ENCODE results near the gene PTPN2. TPM values are rescaled to one million over a fixed set of nuclear protein-coding genes. Genes with fewer than 3 reads are reported as not detected.

The PTPN2 gene
- total and polyA plus RNA-seq, 4 donors, result 47.8 to 79.9 (median 64.3) TPM

GRCh38 chr18:12823892-12824291 is 60.1 kb downstream of the PTPN2 start:
- Histone ChIP-seq H3K27ac (ENCODE audit: low read depth in 1 of 2, low read length in 1 of 2) (no peak overlapping the region), H3K27me3 (ENCODE audit: control insufficient read depth in 3 of 3, insufficient read depth in 3 of 3, low read length in 2 of 3) (no peaks in the 10 kb centered on the region), H3K36me3 (ENCODE audit: control insufficient read depth in 4 of 4, insufficient read depth in 4 of 4, low read length in 4 of 4) (peaks cover 7 to 27% (median 17%) of the 10 kb centered on the region in 4 donors), H3K9me3 (ENCODE audit: control insufficient read depth in 4 of 4, insufficient read depth in 3 of 4, low read length in 3 of 4) (peaks cover 0 to 3% (median under 1%) of the 10 kb centered on the region in 4 donors), H3K4me1 (ENCODE audit: control insufficient read depth in 5 of 5, insufficient read depth in 5 of 5, low read length in 5 of 5) (peaks cover 0 to 11% (median 3%) of the 10 kb centered on the region in 5 donors), H3K9ac (ENCODE audit: insufficient read depth in 1 of 2, low read length in 2 of 2) (no peak overlapping the region), H3K4me3 (no peak overlapping the region)
- 94 to 99% methylated on average over 2 of the region's 2 CpGs for WGBS, 2 donors
- TF ChIP-seq, protein P1, sequence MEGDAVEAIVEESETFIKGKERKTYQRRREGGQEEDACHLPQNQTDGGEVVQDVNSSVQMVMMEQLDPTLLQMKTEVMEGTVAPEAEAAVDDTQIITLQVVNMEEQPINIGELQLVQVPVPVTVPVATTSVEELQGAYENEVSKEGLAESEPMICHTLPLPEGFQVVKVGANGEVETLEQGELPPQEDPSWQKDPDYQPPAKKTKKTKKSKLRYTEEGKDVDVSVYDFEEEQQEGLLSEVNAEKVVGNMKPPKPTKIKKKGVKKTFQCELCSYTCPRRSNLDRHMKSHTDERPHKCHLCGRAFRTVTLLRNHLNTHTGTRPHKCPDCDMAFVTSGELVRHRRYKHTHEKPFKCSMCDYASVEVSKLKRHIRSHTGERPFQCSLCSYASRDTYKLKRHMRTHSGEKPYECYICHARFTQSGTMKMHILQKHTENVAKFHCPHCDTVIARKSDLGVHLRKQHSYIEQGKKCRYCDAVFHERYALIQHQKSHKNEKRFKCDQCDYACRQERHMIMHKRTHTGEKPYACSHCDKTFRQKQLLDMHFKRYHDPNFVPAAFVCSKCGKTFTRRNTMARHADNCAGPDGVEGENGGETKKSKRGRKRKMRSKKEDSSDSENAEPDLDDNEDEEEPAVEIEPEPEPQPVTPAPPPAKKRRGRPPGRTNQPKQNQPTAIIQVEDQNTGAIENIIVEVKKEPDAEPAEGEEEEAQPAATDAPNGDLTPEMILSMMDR (IDR thresholded peaks at IDR 0.05; ENCODE audit: control extremely low read depth, extremely low read depth), result no peak
- no peak for ATAC-seq (ENCODE audit: insufficient read depth, low FRiP score)
- DNase-seq, result no peak

- WGBS, 2 donors, result 85 to 86% methylated on average over 3 of the region's 3 CpGs
- H3K4me3 ChIP-seq, result no peak overlapping the region
- H3K27ac ChIP-seq (ENCODE audit: low read depth in 1 of 2, low read length in 1 of 2), result no peak overlapping the region
- no peaks in the 10 kb centered on the region for H3K9me3 ChIP-seq (ENCODE audit: control insufficient read depth in 4 of 4, insufficient read depth in 3 of 4, low read length in 3 of 4)
- DNase-seq (no peak), ATAC-seq (ENCODE audit: insufficient read depth, low FRiP score) (no peak)
- peaks cover 7 to 27% (median 8%) of the 10 kb centered on the region in 4 donors for H3K36me3 ChIP-seq (ENCODE audit: control insufficient read depth in 4 of 4, insufficient read depth in 4 of 4, low read length in 4 of 4)
- no peaks in the 10 kb centered on the region for H3K27me3 ChIP-seq (ENCODE audit: control insufficient read depth in 3 of 3, insufficient read depth in 3 of 3, low read length in 2 of 3)
- peaks cover 0 to 11% (median 3%) of the 10 kb centered on the region in 5 donors for H3K4me1 ChIP-seq (ENCODE audit: control insufficient read depth in 5 of 5, insufficient read depth in 5 of 5, low read length in 5 of 5)
- no peak overlapping the region for H3K9ac ChIP-seq (ENCODE audit: insufficient read depth in 1 of 2, low read length in 2 of 2)
- TF ChIP-seq, protein P1 (IDR thresholded peaks at IDR 0.05; ENCODE audit: control extremely low read depth, extremely low read depth), result no peak
Observed at GRCh38 chr18:12821408-12821807, 62.6 kb downstream of the PTPN2 start.

GRCh38 chr18:12820506-12820905 is 63.5 kb downstream of the PTPN2 start:
- TF ChIP-seq, protein P1 (IDR thresholded peaks at IDR 0.05; ENCODE audit: control extremely low read depth, extremely low read depth), result no peak
- Histone ChIP-seq H3K36me3 (ENCODE audit: control insufficient read depth in 4 of 4, insufficient read depth in 4 of 4, low read length in 4 of 4) (peaks cover 10 to 30% (median 11%) of the 10 kb centered on the region in 4 donors), H3K4me3 (no peak overlapping the region), H3K27ac (ENCODE audit: low read depth in 1 of 2, low read length in 1 of 2) (no peak overlapping the region), H3K9ac (ENCODE audit: insufficient read depth in 1 of 2, low read length in 2 of 2) (peak overlapping the region in 1 of 2 donors; percentile 28), H3K9me3 (ENCODE audit: control insufficient read depth in 4 of 4, insufficient read depth in 3 of 4, low read length in 3 of 4) (no peaks in the 10 kb centered on the region), H3K27me3 (ENCODE audit: control insufficient read depth in 3 of 3, insufficient read depth in 3 of 3, low read length in 2 of 3) (no peaks in the 10 kb centered on the region), H3K4me1 (ENCODE audit: control insufficient read depth in 5 of 5, insufficient read depth in 5 of 5, low read length in 5 of 5) (peaks cover 0 to 11% (median 3%) of the 10 kb centered on the region in 5 donors)
- WGBS, 2 donors, result 72 to 73% methylated on average over 6 of the region's 6 CpGs
- peak; percentile 23 to 66 (median 45) for DNase-seq
- ATAC-seq (ENCODE audit: insufficient read depth, low FRiP score), result no peak

DNA sequence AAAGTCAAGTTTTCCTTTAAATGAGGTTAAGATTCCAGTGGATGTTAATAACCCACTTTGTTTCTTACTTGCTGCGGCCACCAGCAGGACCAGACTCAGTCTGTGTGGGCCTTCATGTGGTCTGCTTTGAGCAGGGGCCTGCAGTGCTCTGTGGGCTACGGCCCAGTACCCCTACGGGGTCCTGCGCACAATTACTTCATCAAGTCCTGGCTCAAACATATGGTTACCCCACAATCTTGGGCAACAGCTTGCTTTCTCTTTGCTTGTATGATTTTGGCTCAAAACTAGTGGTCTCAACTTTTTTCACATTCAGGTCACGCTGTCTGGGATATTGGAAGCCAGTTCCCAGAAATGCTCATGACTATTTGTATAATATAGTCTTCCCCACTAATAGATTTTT is 64.2 kb downstream of the PTPN2 start:
- H3K4me1 ChIP-seq (ENCODE audit: control insufficient read depth in 5 of 5, insufficient read depth in 5 of 5, low read length in 5 of 5), result peaks cover 0 to 11% (median 3%) of the 10 kb centered on the region in 5 donors
- no peak overlapping the region for H3K9ac ChIP-seq (ENCODE audit: insufficient read depth in 1 of 2, low read length in 2 of 2)
- peaks cover 4 to 31% (median 10%) of the 10 kb centered on the region in 4 donors for H3K36me3 ChIP-seq (ENCODE audit: control insufficient read depth in 4 of 4, insufficient read depth in 4 of 4, low read length in 4 of 4)
- TF ChIP-seq, protein P1 (IDR thresholded peaks at IDR 0.05; ENCODE audit: control extremely low read depth, extremely low read depth), result no peak
- DNase-seq (peak in 2 of 3 donors; percentile 55 to 65), ATAC-seq (ENCODE audit: insufficient read depth, low FRiP score) (no peak)
- H3K27ac ChIP-seq (ENCODE audit: low read depth in 1 of 2, low read length in 1 of 2), result no peak overlapping the region
- WGBS, 2 donors, result 58 to 81% methylated on average over 5 of the region's 5 CpGs
- H3K4me3 ChIP-seq, result no peak overlapping the region
- no peaks in the 10 kb centered on the region for H3K9me3 ChIP-seq (ENCODE audit: control insufficient read depth in 4 of 4, insufficient read depth in 3 of 4, low read length in 3 of 4)
- no peaks in the 10 kb centered on the region for H3K27me3 ChIP-seq (ENCODE audit: control insufficient read depth in 3 of 3, insufficient read depth in 3 of 3, low read length in 2 of 3)
